GM19395 (cell line): ENCODE results near the gene FAT1.

ENCODE experiments used
- ATAC-seq: cut with Tn5 transposase; IDR thresholded peaks from one replicate; pipeline ENCODE4 v1.9.1; 2021; ENCODE audit warnings: mild to moderate bottlenecking, moderate library complexity; ENCODE audit not compliant: unreplicated experiment

FAT1 gene

DNA sequence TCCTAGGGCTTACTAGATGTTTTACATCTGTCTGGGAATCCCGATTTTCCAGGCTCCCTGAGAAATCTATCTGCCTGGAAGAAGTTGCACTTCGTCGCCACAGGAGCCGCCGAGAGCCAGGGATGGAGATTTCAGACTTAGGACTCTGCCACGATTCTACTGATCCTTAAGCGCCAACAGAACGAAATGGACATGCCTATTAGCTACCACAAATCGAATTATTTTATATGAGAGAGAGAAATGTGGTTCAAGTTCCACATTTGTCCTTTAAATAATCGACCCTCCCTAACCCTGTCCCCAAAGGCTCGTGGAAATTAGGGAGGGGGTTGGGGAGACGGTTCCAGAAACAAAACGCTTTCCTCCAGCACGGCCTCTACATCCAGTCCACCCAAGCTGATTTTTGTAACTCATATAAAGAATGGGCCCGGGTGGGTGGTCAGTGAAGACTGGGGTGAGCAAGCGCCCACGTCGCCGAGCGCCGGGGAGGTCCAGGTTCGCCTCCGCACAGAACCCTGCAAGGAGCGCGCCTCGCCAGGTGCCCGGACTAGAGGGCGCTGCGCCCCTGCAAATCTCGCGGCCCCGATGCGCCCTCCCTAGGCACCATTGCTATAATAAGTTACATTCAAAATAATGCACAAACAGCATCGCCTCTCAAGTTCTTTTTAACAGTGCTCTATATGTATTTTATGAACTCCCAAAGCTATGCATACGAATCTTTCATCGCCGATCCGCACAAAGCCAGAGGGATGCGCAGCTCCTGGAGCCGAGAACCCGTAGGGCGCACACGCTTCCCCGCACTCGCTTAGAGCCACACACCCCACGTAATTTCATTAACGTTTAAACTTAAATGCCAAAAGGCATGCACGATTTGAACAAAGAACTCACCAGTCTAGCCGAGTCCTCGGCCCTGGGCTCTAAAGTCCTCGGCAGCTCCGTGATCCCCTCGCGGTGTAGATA, 2.1 kb upstream of the FAT1 start:
- ATAC-seq: no peak

DNA sequence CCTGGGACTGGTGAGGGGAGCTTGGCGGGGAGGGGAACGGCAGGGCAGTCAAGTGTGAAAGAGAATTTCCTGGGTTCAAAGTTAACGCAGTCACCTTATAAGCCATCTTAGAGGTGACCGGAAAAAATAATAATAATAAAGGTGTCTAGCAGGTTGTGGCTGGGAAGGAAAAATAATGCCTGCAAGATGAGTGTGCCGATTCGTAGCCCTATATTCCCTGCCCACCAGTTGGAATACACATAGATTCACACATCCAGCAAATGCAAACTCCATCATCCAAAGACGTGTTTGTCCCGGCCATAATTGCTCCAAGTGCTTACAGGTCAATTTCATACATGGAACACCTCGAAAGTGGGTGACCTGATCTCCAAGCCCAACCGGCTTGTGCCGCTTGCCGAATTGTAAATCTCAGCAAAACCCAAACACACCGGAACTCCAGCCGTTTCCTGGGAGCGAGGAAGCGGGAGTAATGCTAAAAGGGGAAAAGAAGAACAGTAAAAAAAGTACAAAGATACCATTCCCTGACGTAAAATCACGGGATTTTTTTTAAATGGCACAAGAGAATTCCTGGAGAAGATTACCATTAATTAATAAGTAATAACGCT, 1.3 kb upstream of the FAT1 start:
- no peak for ATAC-seq

DNA sequence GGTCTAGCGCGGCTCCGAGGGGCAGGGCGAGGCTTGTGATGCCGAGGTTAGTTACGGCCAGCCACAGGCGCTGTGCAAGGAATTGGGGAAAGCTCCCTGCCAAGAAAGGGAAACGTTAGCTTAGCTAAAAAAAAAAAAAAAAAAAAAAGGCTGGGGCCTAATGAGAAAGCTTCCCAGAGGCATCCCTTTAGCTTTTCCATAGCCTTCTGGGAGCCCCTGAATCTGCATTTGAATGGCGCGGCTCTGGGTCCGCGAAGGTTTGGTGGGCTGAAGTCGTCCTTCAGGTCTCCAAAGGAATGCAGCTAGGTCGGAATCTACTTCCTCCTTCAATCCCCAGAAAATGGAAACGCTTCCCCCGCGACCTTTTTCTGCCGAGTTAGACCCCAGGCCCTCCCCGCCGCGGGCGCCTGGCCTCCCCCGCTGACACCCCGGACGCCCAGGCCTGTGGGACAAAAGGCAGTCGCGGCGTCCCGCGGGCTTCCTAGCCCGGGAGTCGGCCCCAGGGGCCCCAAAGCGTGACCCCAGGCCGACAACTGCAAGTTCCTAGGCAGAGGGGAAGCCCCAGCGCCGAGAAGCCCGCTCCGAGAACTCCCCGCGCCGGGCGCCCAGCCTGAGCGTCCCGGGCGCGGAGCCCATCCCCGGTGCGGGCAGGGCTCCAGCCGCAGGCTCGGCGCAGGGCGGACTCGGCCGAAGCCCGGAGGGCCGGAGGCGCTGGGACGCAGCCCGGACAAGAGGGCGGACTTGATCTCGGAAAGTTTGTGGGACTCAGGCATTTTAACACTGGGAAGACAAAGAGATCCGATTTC, 605 bp upstream of the FAT1 start:
- no peak for ATAC-seq

DNA sequence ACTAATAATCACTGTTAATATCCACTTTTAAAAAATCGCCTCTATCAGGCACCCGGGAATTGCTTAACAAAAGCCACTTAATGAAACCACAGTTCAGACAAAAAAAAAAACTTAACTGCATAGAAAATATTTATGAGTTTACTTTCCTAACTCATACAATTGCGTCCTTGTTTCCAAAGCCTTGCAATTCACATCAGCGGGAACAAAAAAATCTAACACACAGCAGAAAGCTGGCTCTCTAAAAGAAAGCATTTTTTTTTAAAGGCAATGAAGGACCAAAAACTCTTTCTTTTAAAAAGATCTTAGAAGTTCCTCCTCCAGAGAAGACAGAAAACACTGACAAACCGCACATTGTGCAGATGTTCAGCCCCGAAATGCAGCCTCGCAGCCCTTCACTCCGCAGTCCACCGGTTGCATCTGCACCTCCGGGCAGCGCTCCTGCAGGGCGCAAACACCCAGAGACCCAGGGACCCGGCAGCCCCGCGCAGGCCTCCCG, 812 bp downstream of the FAT1 start:
- no peak for ATAC-seq

DNA sequence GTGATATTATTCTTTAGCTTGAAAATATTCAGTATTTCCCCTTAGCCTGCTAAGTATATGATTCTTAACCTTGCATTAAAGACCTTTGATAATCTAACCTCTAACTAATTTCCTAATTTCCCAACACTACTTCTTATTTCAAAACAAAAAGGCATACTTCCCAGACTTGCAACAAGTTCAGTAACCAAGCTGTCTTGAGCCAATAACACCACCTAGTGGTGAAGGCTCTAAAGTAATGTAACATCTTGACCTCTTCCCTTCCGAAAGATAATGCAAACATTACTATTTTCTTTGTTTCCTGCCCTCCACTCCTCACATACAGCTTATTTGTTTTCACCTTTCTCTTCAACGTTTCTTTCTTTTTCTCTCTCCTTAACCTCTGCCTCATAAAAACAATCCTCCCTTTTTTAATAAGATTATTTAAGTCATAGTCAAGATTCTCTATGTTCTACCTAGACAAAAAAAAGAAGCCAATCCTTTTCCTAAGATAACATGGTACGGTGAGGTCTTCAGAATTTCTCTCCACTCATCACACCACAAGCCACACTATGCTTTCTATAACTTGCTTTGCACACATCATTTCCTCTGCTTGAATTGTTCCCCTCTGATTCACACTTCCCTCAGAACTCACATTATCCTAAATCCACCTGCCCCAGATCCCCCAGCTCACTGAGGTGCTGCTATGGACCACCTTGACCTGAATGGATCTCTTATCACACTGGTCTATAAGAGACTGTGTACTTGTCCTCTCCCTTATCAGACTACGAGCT, 3.5 kb downstream of the FAT1 start:
- ATAC-seq: no peak

DNA sequence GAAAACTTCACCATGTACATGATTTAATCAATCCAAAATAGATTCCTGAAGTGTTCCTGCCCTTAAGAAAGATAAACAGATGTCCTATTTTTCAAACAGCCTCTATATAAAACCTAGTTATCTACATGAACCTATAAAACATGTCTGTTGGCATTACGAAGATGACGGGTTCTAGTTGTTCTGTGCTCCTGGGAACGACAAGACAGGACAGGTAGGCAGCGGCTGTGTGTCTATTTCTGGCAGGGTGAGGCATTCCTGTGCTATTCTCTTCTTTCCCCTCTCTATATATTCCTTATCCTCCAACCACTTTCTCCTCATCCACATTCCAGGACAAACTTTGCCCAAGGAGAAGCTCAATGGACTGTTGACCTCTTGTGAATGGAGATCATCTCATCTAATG, 6.1 kb downstream of the FAT1 start:
- no peak for ATAC-seq

DNA sequence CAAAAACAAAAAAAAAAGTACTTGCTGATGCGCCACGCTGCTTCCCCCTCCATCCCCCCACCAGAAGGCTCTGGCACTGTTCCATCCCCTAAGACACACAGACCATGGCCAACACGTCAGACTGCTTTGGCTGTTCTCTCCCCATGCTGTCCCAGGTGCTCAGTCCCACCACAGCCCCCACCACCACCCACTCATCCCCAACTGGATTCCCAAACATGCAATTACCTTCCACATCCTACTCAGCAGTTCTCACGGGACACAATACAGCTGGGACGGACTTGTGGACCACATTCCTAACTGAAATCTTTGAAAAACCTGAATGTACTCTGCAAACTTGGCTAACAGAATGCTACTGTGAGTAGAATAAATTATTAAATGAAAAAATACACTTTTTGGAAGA, 8.6 kb downstream of the FAT1 start:
- ATAC-seq: no peak

DNA sequence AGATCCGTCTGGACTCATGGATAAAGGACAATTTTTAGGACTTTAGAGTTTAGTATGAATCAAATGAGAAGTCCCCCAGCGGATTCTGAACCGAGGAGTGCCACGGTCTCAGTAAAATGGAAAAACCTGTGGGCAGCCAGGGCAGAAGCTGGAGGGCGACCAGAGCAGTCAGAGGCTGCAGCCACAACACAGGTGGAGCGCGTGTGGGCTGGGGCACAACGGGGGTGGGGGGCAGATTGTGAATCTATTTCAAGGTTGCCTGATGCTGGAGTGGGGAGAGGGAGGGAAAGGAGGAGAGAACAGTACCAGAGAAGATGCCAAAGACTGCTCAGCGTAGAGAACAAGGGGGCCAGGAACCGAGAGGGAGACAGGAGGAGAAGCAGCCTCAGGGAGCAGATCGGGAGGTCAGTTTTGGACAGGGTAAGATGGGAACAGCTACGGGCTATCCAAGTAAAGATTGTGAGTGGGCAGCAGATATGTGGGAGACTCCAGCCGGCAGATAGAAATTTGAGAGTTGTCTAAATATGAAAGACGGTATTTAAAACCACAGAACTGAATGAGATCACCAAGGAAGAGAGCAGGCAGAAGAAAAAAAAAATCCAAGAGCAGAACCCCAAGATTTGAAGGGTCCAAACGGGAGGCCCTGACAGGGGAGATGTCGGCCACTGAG, 9.5 kb downstream of the FAT1 start:
- no peak for ATAC-seq

DNA sequence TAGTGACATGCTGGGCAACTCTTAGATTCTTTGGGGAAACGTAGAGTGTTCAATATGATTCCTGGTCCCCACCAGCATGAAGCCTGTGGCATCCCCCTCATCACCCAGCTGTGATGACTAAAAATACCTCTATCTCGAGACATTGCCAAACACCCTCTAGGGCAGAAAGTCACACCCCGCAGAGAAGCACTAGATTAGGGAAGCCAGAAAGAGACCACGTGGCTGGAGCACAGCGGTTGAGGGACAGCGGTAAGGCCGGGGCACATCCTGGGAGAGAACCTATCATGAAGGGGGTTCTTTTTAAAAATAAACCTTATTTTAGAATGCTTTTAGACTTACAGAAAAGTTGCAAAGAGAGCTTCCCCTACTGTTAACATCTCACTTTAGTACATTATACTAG, 11.0 kb downstream of the FAT1 start:
- ATAC-seq: no peak

DNA sequence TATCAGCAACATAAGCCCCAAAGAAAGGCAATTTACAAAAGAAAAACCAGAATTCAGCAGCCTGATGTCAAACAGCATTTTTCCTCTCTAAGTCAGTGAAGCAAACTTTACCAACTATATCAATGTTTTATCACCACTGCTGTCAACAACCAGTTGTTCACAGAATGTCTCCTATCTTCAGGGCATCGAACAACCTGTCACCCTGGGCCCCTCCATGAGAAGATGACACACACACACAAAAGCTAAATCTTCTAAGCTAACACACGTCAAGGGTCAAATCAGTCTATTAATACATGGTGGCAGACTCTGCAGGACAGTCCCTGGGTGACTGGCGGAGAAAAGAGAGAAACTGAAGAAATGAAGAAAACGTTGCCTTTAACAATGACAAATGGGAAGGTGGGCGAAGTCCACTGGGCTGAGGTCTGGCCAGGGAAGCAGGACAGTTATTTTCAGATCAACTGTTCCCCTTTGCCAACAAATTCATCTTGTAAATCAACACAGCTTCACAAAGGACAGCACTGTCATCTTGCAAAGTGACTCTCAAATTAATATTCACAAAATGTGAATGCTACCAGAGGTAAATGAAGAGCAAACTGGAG, 13.0 kb downstream of the FAT1 start:
- ATAC-seq: no peak

DNA sequence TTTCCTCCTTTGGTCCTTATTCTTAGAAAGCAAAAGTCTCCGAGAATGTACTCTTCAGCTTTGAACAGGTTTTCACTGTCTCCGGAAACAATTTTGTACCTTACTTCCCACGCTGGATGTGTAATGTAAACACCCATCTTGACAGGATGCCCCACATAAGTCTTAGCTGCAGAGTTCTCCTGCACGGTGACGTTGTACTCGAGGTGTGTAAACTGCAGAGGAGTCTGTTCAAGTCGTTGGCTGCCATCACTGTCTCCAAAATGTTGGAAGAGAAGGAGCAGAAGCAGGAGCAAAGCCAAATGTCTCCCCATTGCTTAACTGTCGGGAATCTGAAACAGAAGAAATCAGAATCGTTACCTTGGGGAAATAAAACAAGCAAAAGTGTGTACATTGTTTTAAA, 14.1 kb downstream of the FAT1 start:
- ATAC-seq: no peak

DNA sequence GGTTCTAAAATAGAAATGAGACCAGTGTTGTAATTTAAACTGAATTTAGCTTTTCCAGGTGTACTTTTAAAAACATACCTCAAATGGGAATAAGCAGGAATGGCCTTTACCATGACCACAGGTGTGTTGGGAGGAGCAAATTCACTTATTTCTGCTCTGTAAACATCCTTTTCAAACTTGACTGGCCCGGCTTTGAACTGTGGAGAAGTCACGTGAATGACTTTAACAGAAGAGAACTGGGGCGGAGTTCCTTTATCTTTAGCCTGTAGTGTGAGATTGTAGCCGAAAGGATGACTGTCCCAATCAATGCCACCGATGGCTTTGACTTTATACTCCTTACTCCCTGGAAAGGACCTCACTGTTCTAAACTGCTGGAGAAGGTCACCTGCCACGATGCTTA, 15.1 kb downstream of the FAT1 start:
- no peak for ATAC-seq

DNA sequence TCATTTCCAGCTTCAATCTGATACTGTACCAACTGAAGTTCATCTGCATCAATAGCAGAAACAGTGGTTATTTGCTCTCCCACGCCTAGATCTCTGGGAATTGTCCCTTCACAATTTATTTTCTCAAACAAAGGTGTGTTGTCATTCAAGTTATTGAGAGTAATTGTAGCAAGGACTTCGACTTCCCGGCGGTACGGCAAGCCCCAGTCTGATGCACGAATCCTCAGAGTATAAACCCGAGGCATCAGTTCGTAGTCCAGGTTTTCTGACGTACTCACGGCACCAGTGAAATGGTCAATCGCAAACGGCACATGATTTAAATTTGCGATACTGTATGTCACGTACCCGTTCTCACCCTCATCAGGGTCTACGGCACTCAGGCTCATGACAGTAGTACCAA, 15.7 kb downstream of the FAT1 start:
- ATAC-seq: no peak

DNA sequence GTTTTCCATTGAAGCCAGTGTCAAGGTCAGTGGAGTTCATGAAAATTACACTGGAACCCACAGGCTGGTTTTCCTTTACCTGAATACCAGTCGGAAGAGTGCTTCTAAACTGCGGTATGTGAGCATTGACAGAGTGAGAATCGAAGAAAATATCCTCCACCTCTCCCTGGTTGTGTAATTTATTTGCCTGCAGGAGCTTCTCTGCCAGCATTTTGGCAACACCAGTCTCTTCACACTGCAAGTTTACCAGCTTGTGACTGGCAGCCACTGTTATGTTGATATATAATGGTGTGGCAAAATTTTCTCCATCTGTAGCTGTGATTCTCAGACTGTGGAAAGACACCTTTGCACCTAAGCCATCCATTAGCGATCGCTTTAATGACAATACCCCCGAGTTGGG, 16.1 kb downstream of the FAT1 start:
- no peak for ATAC-seq

DNA sequence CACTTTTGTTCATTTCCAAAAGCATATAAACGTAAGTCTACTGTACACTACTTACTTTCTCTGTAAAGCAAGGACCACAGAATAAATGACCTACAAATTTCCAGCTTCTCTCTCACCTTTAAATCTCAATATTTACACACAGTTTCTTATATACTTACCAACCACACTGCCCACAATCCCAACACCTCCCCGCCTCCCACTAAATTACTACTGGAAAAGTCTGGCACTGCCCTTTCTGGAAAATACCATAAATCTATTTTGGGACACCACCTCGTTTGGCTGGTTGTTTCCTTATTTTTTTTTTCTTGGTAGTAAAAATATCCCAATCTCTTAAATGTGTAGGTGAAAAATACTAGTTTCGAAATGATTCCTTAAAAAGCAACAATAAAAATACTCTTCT, 19.6 kb downstream of the FAT1 start:
- ATAC-seq: no peak

DNA sequence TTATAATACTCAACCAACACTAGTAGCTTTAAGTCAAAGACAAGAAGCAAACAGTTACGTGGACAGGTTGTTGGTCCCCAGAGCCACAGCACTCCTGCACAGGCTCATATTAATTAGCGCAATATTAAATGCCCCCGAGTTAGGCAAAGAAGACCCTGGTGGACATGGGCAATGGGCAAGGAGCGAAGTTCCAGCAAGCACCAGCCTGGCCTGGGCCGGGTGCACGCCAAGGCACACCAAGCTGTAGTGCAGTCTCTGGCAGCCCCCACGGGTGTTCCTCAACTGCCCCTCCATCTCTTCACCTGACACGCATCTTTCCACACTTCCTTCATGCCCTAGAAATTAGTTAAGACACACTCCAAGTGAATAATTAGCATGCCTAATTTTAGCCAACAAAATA, 20.1 kb downstream of the FAT1 start:
- no peak for ATAC-seq

DNA sequence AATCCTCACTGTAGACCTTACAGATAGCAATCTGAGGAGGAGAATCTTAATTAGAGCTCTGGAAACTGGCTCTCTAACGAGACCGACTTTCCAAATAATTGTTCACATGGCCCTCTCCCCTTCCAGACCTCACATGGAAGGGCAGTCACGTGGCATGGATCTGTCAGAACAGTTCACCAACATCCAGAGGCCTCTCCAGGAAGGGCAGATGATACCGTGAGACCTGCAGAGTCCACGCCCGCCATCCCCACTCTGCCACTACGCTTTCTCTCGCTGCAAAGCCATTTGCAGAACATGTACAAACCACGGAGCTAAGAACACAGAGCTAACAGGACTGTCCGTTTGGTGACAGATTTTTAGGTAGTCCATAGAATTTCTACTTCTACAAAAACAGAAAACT, 20.7 kb downstream of the FAT1 start:
- ATAC-seq: no peak

DNA sequence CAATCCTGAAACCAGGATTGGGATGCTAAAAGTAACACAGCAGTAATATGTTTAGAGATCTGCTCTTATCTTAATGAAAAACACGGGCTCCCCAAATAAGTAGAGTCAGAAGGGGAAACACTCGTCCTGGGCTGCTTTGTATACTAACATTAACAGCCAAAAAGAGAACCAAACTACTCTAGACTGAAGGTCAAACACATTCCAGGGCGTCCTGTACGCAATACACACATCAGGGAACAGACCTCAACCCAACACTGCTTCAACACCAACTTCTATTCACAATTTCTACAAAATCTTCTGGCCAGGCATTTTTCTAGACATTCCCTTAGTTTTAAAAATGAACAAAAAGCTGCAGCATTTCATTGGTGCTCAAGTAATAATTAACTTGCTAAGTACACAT, 21.4 kb downstream of the FAT1 start:
- ATAC-seq: no peak

DNA sequence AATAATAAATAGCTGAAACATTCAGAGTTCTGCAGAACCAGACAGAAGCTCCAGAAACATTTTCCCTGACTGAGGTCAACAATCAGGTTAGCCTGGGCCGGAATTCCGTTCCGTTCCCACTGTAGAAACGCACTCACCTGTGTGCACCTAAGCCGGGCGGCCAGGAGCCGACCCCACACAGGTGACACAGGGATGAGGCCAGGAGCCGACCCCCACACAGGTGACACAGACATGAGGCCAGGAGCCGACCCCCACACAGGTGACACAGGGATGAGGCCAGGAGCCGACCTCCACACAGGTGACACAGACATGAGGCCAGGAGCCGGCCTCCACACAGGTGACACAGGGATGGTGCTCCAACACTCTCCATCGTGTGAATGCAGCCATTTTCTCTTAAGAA, 21.9 kb downstream of the FAT1 start:
- ATAC-seq: no peak

DNA sequence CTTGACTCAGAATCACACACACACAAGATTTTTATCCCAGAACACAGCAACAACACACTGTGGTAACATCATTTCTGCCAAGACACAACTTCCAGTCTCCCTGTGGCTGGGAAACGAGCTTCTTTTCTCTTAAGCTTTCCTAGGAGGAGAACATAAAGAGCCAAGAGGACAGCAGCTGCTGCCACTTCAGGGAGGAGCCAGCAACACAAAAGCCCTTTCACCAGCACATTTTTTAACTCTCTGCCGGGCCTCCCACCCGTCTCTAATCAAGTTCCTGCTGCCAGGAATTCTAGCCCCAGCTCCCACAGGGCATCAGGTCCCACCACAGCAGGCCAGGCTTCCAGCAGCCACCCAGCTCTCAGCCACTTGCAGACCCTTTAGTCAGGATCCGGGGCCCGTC, 22.4 kb downstream of the FAT1 start:
- no peak for ATAC-seq
